HG03571 (cell line): ENCODE data around the gene CTAG2.
"Not testable (repeated sequence)": the region's sequence is repeated elsewhere in the genome, so short reads cannot be mapped to it uniquely, and the experiment has no call there.

Experiments used
- ATAC-seq: cut with Tn5 transposase; IDR thresholded peaks from one replicate; pipeline ENCODE4 v1.9.1; 2021; ENCODE audit not compliant: unreplicated experiment

CTAG2 gene

DNA sequence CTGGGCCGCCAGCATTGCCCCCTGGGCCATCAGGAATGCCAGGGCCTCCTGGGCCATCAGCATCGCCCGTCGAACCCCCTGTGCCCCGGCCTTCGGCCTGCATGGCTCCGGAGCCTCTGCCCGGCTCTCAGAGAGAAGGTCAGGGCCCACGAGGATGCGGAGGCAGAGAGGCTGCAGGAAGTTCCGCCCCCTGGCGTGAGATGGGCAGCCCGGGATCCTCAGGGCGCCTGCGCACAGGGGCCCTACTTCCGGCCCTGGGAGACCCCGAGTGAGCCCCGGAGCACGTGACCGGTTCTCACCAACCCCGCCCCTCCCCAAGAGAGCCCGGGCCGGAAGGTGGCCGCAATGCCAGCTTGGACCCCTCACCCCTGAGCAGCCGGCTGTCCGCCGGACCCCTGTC lies at the start of gene CTAG2:
Gene CTAG2, minus strand, starts transcription at position 167 of the 400 bp plus-strand sequence. Its CDS starts 64 bp downstream, at position 103.
- not testable (repeated sequence) for ATAC-seq

- ATAC-seq, result no peak
These were observed 45.4 kb upstream of the CTAG2 start for GRCh38 chrX:154698630-154699248.

GRCh38 chrX:154696676-154697045 lies 43.3 kb upstream of the CTAG2 start:
- no peak for ATAC-seq

- no peak for ATAC-seq
These were observed 42.7 kb upstream of the CTAG2 start for GRCh38 chrX:154695911-154696675.

GRCh38 chrX:154693394-154693793 lies 40.0 kb upstream of the CTAG2 start:
- ATAC-seq, result no peak

DNA sequence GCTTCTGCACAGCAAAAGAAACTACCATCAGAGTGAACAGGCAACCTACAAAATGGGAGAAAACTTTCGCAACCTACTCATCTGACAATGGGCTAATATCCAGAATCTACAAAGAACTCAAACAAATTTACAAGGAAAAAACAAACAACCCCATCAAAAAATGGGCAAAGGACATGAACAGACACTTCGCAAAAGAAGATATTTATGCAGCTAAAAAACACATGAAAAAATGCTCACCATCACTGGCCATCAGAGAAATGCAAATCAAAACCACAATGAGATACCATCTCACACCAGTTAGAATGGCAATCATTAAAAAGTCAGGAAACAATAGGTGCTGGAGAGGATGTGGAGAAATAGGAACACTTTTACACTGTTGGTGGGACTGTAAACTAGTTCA lies 37.1 kb upstream of the CTAG2 start:
- ATAC-seq, result not testable (repeated sequence)

DNA sequence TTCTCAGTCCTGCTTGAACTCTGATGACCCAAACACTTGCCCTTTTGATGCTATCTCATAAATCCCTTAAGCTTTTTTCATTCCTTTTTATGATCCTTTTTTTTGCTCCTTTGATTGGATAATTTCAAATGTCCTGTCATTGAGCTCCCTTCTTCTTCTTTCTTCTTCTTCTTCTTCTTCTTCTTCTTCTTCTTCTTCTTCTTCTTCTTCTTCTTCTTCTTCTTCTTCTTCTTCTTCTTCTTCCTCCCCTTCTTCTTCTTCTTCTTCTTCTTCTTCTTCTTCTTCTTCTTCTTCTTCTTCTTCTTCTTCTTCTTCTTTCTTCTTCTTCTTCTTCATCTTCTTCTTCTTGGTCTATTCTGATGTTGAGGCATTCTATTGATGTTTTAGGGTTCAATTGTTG lies 18.7 kb upstream of the CTAG2 start:
- not testable (repeated sequence) for ATAC-seq

DNA sequence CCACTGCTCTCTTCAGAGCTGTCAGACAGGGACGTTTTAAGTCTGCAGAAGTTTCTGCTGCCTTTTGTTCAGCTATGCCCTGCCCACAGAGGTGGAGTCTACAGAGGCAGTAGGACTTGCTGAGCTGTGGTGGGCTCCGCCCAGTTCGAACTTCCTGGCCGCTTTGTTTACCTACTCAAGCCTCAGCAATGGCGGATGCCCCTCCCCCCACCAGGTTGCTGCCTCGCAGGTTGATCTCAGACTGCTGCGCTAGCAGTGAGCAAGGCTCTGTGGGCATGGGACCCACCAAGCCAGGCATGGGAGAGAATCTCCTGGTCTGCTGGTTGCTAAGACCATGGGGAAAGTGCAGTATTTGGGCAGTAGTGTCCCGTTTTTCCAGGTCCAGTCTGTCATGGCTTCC lies 17.5 kb upstream of the CTAG2 start:
- not testable (repeated sequence) for ATAC-seq

- ATAC-seq, result no peak
These were observed 8.5 kb upstream of the CTAG2 start for GRCh38 chrX:154661899-154662298.

DNA sequence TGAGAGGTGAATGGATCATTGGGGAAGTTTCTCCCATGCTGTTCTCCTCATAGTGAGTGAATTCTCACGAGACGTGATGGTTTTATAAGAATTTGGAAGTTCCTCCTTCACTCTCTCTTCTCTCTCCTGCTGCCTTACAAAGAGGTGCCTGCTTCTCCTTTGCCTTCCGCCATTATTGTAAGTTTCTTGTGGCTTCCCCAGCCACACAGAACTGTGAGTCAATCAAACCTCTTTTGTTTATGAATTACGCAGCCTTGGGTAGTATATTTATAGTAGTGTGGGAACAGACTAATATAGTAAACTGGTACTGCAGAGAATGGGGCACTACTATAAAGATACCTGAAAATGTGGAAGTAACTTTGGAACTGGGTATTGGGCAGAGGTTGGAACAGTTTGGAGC lies 7.8 kb upstream of the CTAG2 start:
- ATAC-seq, result no peak

- ATAC-seq, result no peak
These were observed 7.2 kb upstream of the CTAG2 start for GRCh38 chrX:154660541-154660940.

GRCh38 chrX:154658957-154659356 lies 5.6 kb upstream of the CTAG2 start:
- no peak for ATAC-seq

DNA sequence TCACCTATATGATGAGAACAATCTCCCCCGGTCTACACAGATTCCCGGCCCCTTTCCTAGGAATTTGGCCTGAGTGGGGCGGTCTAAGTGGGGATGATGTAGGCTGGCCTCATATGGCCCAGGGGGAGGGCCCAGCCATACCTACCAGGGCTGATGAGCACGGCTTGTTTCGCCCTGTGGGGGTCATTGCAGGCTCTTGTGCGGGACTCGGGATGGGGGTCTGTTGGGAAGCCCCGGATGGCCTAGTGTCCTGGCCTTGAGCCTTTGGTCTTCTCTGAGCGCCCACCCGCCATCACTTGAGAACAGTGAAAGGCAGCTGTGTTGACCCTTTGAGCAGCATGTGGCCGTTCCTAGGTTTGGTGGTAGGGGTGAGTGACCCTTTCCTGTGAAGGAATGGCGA lies 4.8 kb upstream of the CTAG2 start:
- ATAC-seq, result no peak

GRCh38 chrX:154657226-154657805 lies 3.9 kb upstream of the CTAG2 start:
- ATAC-seq, result no peak

- ATAC-seq, result no peak
These were observed 2.4 kb upstream of the CTAG2 start for GRCh38 chrX:154655786-154656185.

DNA sequence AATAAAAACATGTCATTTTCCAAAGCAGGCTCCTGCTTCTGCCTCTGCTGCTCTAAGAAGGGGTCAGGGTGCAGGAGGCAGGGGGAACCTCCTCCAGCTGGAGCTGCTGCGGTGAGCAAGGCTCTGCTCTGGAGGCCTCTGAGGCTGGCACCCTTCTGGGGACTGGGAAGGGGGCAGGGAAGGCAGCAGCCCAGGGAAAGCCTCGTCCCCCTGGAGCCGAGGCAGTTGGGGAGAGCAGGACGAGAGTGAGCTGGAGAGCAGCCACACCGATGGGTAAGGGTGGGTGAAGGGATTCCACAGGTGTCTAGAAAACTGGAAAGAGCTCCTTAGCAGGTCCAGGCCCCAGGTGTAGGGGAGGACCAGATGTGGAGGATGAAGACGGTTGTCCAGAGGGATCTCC lies 2.0 kb upstream of the CTAG2 start:
- ATAC-seq, result no peak

DNA sequence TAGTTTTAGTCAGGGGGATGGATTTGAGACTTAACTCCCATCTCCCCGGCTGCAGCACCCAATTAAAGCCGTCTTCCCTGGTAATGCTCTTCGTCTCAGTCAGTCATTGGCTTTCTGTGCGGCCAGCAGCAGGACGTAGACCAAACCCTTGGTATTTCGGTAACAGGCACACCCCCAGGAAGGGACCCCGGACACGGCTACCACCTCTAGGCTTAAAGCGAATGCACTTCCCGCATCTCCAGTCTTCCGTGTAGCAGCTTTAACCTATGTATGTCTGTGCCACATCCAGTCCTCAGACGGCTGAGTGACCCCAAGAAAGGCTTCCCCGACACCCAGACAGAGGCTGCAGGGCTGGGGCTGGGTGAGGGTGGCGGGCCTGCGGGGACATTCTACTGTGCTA lies 1.5 kb upstream of the CTAG2 start:
- ATAC-seq, result no peak

GRCh38 chrX:154654372-154654771 lies 993 bp upstream of the CTAG2 start:
- no peak for ATAC-seq

GRCh38 chrX:154653048-154653401 lies 354 bp downstream of the CTAG2 start:
- ATAC-seq, result no peak

DNA sequence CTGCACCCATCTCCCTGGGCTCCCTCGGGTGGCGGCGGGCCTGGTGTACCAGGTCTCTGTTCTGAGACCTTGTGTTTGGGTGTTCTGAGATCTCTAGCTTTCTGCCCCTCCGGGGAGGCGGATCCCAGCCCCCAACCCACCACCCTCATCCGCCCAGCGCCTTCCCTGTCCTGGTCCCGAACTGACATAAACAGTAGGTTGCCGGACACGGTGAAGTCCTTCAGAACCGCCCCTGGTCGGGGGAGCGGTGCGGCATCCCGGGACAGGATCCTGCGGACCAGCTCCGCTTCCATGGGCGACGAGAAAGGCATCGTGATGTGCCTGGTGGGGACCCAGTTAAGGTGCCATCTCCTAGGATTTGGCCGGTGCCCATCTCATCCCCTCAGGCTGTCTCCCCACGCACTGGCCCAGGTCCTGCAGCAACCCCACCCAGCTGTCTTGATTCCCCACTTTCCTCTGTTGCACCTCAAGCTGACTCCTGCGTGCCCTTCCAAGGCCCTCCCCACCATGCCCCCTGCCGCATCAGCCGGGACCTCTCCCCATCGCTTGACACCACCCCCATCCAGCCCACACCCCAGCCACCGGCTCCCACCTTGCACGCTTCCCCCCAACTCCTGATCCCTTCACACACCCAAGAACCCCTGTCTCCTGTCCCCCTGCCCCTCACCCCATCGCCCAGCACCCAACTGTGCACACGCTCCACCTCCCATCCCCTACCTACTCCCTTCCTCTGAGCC lies 900 bp downstream of the CTAG2 start:
- ATAC-seq, result no peak

DNA sequence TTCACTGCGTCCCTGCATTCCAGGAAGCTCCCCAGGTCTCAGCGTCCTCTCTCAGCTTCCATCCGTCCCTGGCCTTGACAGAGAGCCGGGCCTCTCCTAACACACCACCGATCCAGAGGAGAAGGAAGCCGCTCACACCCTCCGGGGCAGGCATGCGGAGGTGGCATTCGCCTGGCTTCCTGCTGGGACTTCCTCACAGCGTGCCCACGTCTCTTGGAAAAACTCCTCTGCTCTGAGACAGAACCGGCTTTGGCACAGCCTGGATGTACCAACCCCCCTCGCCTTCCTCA lies 3.2 kb downstream of the CTAG2 start:
- no peak for ATAC-seq
